HepG2 (cell line): ENCODE results near the gene ARHGDIA. TPM values are rescaled to one million over a fixed set of nuclear protein-coding genes. Genes with fewer than 3 reads are reported as not detected.
A peak's percentile ranks its signal among the peaks of the same experiment; 100 is the strongest.

Experiments
- ATAC-seq: fragments of 200-7000 bp; cut with Tn5 transposase; 3 replicates; pipeline ENCODE4 v1.9.1; 2020; ENCODE audit warnings: mild to moderate bottlenecking, moderate library complexity
- BruUV-seq: library from RNA; stranded (reverse); fragments of 400-500 nt; replicated peaks from 2 replicates; lab custom pipeline; 2021; lab: Mats Ljungman, UMichigan
- CTCF ChIA-PET: fragments of 300-600 bp; formaldehyde crosslinking; extraction: SDS; loops from one replicate; lab custom pipeline; 2021; ENCODE audit warnings: low total read pairs, inconsistent platforms, low intra/inter-chr PET ratio; lab: Yijun Ruan, JAX
- POLR2A ChIA-PET: fragments of 350-600 bp; sonication (Branson Sonifier 250); formaldehyde crosslinking; loops from one replicate; lab custom pipeline; 2020; ENCODE audit warnings: antibody characterized with exemption, inconsistent platforms; lab: Yijun Ruan, JAX
- DNase-seq: peaks from one replicate; pipeline ENCODE4 v3.0.0-alpha.2; 2015; ENCODE audit warnings: low spot score
- FAIRE-seq: peaks from 3 replicates; lab custom pipeline; 2011; peaks lifted over from hg19 to GRCh38; lab: Jason Lieb, UNC
- H2AFZ ChIP-seq: one replicate; pipeline ENCODE4 v1.6.1; 2011; ENCODE audit warnings: low read length, inconsistent platforms
- H3K27ac ChIP-seq: fragments of 300-600 bp; 3 replicates; pipeline ENCODE4 v1.8.0; 2011; ENCODE audit warnings: mixed run types, mild to moderate bottlenecking, mixed read lengths, low read length, inconsistent platforms; ENCODE audit not compliant: insufficient read depth; ENCODE audit errors: extremely low read length
- H3K27me3 ChIP-seq, 2 experiments: fragments of 200-600 bp in 1 of 2; 2 replicates in 1 of 2; 3 replicates in 1 of 2; pipeline versions ENCODE4 v1.6.0 to v1.8.0; 2011; ENCODE audit warnings: low read length in 2 of 2, mild to moderate bottlenecking in 2 of 2, moderate library complexity in 2 of 2, inconsistent platforms in 1 of 2; ENCODE audit not compliant: insufficient read depth in 2 of 2, control insufficient read depth in 1 of 2
- H3K36me3 ChIP-seq, 2 experiments: fragments of 200-600 bp in 1 of 2; replicated peaks in 1 of 2; 2 replicates in 1 of 2; 3 replicates in 1 of 2; pipeline versions ENCODE4 v1.5.1 to v1.8.0; 2011; ENCODE audit warnings: low read length in 2 of 2, inconsistent platforms in 1 of 2; ENCODE audit not compliant: insufficient read depth in 2 of 2, control insufficient read depth in 1 of 2
- H3K4me1 ChIP-seq: 2 replicates; pipeline ENCODE4 v1.5.1; 2012; ENCODE audit warnings: low read length, inconsistent platforms; ENCODE audit not compliant: insufficient read depth
- H3K4me2 ChIP-seq: 2 replicates; pipeline ENCODE4 v1.6.0; 2011; ENCODE audit warnings: low read depth, low read length, inconsistent platforms
- H3K4me3 ChIP-seq, 3 experiments: fragments of 200-600 bp in 1 of 3; sonication (generic), shearing (Covaris generic) in 1 of 3; replicated peaks in 1 of 3; 2 replicates each; pipeline ENCODE4 v1.5.1; 2011 to 2016; ENCODE audit warnings: low read length in 3 of 3, inconsistent platforms in 2 of 3, low read depth in 2 of 3, mild to moderate bottlenecking in 2 of 3, control low read depth in 1 of 3, mixed read lengths in 1 of 3; ENCODE audit not compliant: insufficient read depth in 1 of 3
- H3K79me2 ChIP-seq: one replicate; pipeline ENCODE4 v1.6.1; 2011; ENCODE audit warnings: low read length, inconsistent platforms; ENCODE audit not compliant: insufficient read depth
- H3K9ac ChIP-seq: 2 replicates; pipeline ENCODE4 v1.6.0; 2011; ENCODE audit warnings: mild to moderate bottlenecking, low read depth, low read length, inconsistent platforms; ENCODE audit not compliant: insufficient read depth
- H3K9me3 ChIP-seq: 2 replicates; pipeline ENCODE4 v1.5.1; 2012; ENCODE audit warnings: mild to moderate bottlenecking, low read length
- H4K20me1 ChIP-seq: 2 replicates; pipeline ENCODE4 v1.6.0; 2011; ENCODE audit warnings: inconsistent platforms, mild to moderate bottlenecking, low read length, moderate library complexity; ENCODE audit not compliant: insufficient read depth
- ARNT2 ChIP-seq: sonication (generic); formaldehyde crosslinking; IDR thresholded peaks from 2 replicates; pipeline ENCODE4 v1.8.0; 2022; ENCODE audit warnings: mild to moderate bottlenecking, low read depth, missing genetic modification reagents, moderate library complexity
- EED ChIP-seq: sonication (generic); formaldehyde crosslinking; IDR thresholded peaks from 2 replicates; pipeline ENCODE4 v1.5.0; 2020; ENCODE audit warnings: mild to moderate bottlenecking, missing genetic modification reagents
- KDM1A ChIP-seq: IDR thresholded peaks from 2 replicates; pipeline ENCODE4 v1.6.1; 2016; ENCODE audit warnings: missing compliant biosample characterization
- MAZ ChIP-seq, 2 experiments: sonication (generic) in 1 of 2; formaldehyde crosslinking in 1 of 2; IDR thresholded peaks; 2 replicates each; pipeline versions ENCODE4 v1.5.0 to v1.6.1; 2012 to 2020; ENCODE audit warnings: low read depth in 2 of 2, mild to moderate bottlenecking in 2 of 2, borderline replicate concordance in 1 of 2, improper control_type of control experiment in 1 of 2, low read length in 1 of 2, missing genetic modification reagents in 1 of 2, moderate library complexity in 1 of 2
- NCOR1 ChIP-seq: fragments of 200-600 bp; sonication (generic); IDR thresholded peaks from 2 replicates; pipeline ENCODE4 v1.7.0; 2017; ENCODE audit warnings: antibody characterized with exemption, low read length, borderline replicate concordance
- POLR2A ChIP-seq, 2 experiments: IDR thresholded peaks; 2 replicates each; pipeline ENCODE4 v1.6.1; 2011; ENCODE audit warnings: low read depth in 2 of 2, low read length in 2 of 2, mild to moderate bottlenecking in 1 of 2, moderate library complexity in 1 of 2; ENCODE audit not compliant: insufficient read depth in 1 of 2
- POLR2AphosphoS5 ChIP-seq: IDR thresholded peaks from 2 replicates; pipeline ENCODE4 v1.6.1; 2012; ENCODE audit warnings: low read depth, low read length
- RBM39 ChIP-seq: fragments of 200-400 bp; formaldehyde crosslinking; IDR thresholded peaks from one replicate; pipeline ENCODE4 v1.6.1; 2018; ENCODE audit warnings: antibody characterized with exemption, mild to moderate bottlenecking, low read depth, low read length; ENCODE audit not compliant: poor library complexity, severe bottlenecking
- TAF1 ChIP-seq: sonication (generic); formaldehyde crosslinking; IDR thresholded peaks from 2 replicates; pipeline ENCODE4 v1.4.0; 2020; ENCODE audit warnings: missing genetic modification reagents
- ZBTB21 ChIP-seq: sonication (generic); formaldehyde crosslinking; IDR thresholded peaks from 2 replicates; pipeline ENCODE4 v1.4.0; 2020; ENCODE audit warnings: missing genetic modification reagents
- ZFP41 ChIP-seq: sonication (generic); formaldehyde crosslinking; IDR thresholded peaks from 2 replicates; pipeline ENCODE4 v1.4.0; 2020; ENCODE audit warnings: mild to moderate bottlenecking, missing genetic modification reagents, borderline replicate concordance
- ZNF142 ChIP-seq: sonication (generic); formaldehyde crosslinking; IDR thresholded peaks from 2 replicates; pipeline ENCODE4 v1.4.0; 2020; ENCODE audit warnings: missing genetic modification reagents
- ZNF317 ChIP-seq: sonication (generic); formaldehyde crosslinking; IDR thresholded peaks from 2 replicates; pipeline ENCODE4 v1.5.0; 2020; ENCODE audit warnings: mild to moderate bottlenecking, missing genetic modification reagents
- ZNF589 ChIP-seq: sonication (generic); formaldehyde crosslinking; conservative IDR thresholded peaks from 2 replicates; pipeline ENCODE4 v1.8.0; 2022; ENCODE audit warnings: mild to moderate bottlenecking, moderate library complexity, missing genetic modification reagents
- WGBS: methylation state at CpG from one replicate; pipeline ENCODE4 v1.1.6; 2017; ENCODE audit warnings: low lambda C conversion rate; 5-methylcytosine and 5-hydroxymethylcytosine counted together
- in situ Hi-C: cut with HindIII; loops from 2 replicates; pipeline ENCODE4 v1.10.0; 2017; ENCODE audit warnings: low pct_unique_long_range_greater_than_20kb; ENCODE audit not compliant: extremely low pct_ligation_motif_present
- intact Hi-C: fragments of 100-400 bp; cut with micrococcal nuclease; formaldehyde crosslinking; loops from one replicate; pipeline ENCODE4 v1.10.0; 2022; ENCODE audit not compliant: unreplicated experiment
- polyA plus RNA-seq, 8 experiments: library from polyadenylated mRNA; depleted of rRNA in 3 of 8; stranded (reverse) in 7 of 8; unstranded in 1 of 8; fragments of >200 nt; fragmentation: Illumina TruSeq in 4 of 8; extraction: Trizol in 4 of 8; gene quantifications; 2 replicates each; pipeline versions ENCODE4 v1.2.1 to v1.2.3, GENCODE V29; 2011 to 2016; ENCODE audit warnings: low read depth in 4 of 8, missing spikeins in 1 of 8, mixed read lengths in 1 of 8; ENCODE audit not compliant: insufficient read depth in 1 of 8
- total RNA-seq, 5 experiments: library from RNA; depleted of rRNA; stranded (reverse); fragments of >200 nt; fragmentation: Illumina TruSeq; extraction: Trizol; gene quantifications; 2 replicates each; pipeline ENCODE4 v1.2.3, GENCODE V29; 2016; ENCODE audit warnings: low read depth in 1 of 5
- TF ChIP-seq, protein P1 (sequence below): sonication (generic); formaldehyde crosslinking; IDR thresholded peaks from 2 replicates; pipeline ENCODE4 v1.8.1; 2023; ENCODE audit warnings: mild to moderate bottlenecking, missing genetic modification reagents

The ARHGDIA gene
- total and polyA plus RNA-seq, 2 of the 13 experiments (the other 11 are each of a cell fraction or from before 2014, with no cell fraction given), result 40.0 to 64.0 TPM

- Histone ChIP-seq H3K4me1 (peaks cover 88% of the 10 kb centered on the region), H3K4me2 (no peak overlapping the region; the same call in 1 of the 2 replicates)
- CTCF ChIA-PET, result no interaction called here
- TF ChIP-seq ZNF317 (CRISPR knock-in tag), result 0 out of 2 replicates have a peak, but pooled peaks have one; percentile 8
- TF ChIP-seq MAZ (IDR thresholded peaks at IDR 0.05; ENCODE audit: borderline replicate concordance, low read depth, low read length), result no peak
- peak; percentile 48; the same call in 1 of the 2 replicates for TF ChIP-seq MAZ (CRISPR knock-in tag; IDR thresholded peaks at IDR 0.05; ENCODE audit: low read depth)
- peak in 1 of 2 experiments; percentile 41; a peak in 2 of 4 replicates for TF ChIP-seq POLR2A (IDR thresholded peaks at IDR 0.05; ENCODE audit: insufficient read depth in 1 of 2, low read depth in 2 of 2, low read length in 2 of 2)
- TF ChIP-seq TAF1 (CRISPR knock-in tag), result peak; percentile 50; the same call in 1 of the 2 replicates
- TF ChIP-seq NCOR1, result no peak
- TF ChIP-seq ZBTB21 (CRISPR knock-in tag), result no peak
- TF ChIP-seq EED (CRISPR knock-in tag), result 0 out of 2 replicates have a peak, but pooled peaks have one; percentile 2
- TF ChIP-seq ZNF142, result peak; percentile 54; the same call in 1 of the 2 replicates
- TF ChIP-seq, protein P1, sequence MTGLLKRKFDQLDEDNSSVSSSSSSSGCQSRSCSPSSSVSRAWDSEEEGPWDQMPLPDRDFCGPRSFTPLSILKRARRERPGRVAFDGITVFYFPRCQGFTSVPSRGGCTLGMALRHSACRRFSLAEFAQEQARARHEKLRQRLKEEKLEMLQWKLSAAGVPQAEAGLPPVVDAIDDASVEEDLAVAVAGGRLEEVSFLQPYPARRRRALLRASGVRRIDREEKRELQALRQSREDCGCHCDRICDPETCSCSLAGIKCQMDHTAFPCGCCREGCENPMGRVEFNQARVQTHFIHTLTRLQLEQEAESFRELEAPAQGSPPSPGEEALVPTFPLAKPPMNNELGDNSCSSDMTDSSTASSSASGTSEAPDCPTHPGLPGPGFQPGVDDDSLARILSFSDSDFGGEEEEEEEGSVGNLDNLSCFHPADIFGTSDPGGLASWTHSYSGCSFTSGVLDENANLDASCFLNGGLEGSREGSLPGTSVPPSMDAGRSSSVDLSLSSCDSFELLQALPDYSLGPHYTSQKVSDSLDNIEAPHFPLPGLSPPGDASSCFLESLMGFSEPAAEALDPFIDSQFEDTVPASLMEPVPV, result 0 out of 2 replicates have a peak, but pooled peaks have one; percentile 13
- peak; percentile 62 for TF ChIP-seq RBM39
- TF ChIP-seq ZNF589 (CRISPR knock-in tag), result 0 out of 2 replicates have a peak, but pooled peaks have one; percentile 12
- no peak for TF ChIP-seq KDM1A
- no peak; the same call in 1 of the 2 replicates for TF ChIP-seq ZFP41 (CRISPR knock-in tag)
- peak; percentile 15; the same call in 1 of the 2 replicates for TF ChIP-seq POLR2AphosphoS5
- 0 out of 2 replicates have a peak, but pooled peaks have one; percentile 56 for TF ChIP-seq ARNT2 (CRISPR knock-in tag)
These were observed 4.5 kb downstream of the ARHGDIA start for GRCh38 chr17:81866440-81867169.

More at GRCh38 chr17:81866440-81867169, 4.5 kb downstream of the ARHGDIA start:
- FAIRE-seq (no peak), ATAC-seq (peak; percentile 0; the same call in 1 of the 3 replicates), DNase-seq (no peak)
- POLR2A ChIA-PET, result interaction anchor here (0.5 to 3.8 kb wide), 20 partner anchors 8 to 240 kb away, joined by 3 to 15 read pairs (median 4); partner anchors contain the start of genes ALYREF, ANAPC11, CENPX and LRRC45
- no peaks in the 10 kb centered on the region for H3K27me3 ChIP-seq
- no peak overlapping the region for H3K4me3 ChIP-seq
- H2AFZ ChIP-seq, result no peak overlapping the region
- H4K20me1 ChIP-seq, result peaks cover 53% of the 10 kb centered on the region; the same call in 1 of the 2 replicates
- H3K36me3 ChIP-seq, result peaks cover 18 to 39% of the 10 kb centered on the region in 2 experiments
- no peak overlapping the region; the same call in 1 of the 2 replicates for H3K9ac ChIP-seq
- H3K27ac ChIP-seq, result peak overlapping the region; percentile 61
- peaks cover 45% of the 10 kb centered on the region for H3K79me2 ChIP-seq
- intact Hi-C loops (loop anchor here (5.0 kb wide), 1 partner anchor 156 kb away; the partner anchor contains the start of genes CENPX and LRRC45), in situ Hi-C loops (no loop called here)
- no peaks in the 10 kb centered on the region for H3K9me3 ChIP-seq
- no TSS peak for BruUV-seq
- 90% methylated on average over 10 of the region's 18 CpGs for WGBS
